Stimulated activated CD8-positive, alpha-beta memory T cell treated with anti-CD3 and anti-CD28 coated beads, Interleukin-2, amount 100 ng/mL, for 48 hours (primary cell): ENCODE data around the gene ANKRD13D.
"Not testable (repeated sequence)": the region's sequence is repeated elsewhere in the genome, so short reads cannot be mapped to it uniquely, and the experiment has no call there.

ENCODE experiments used
- DNase-seq, 2 donors: peaks; one replicate each; pipeline ENCODE4 v3.0.0-alpha.2; 2020; ENCODE audit warnings: low read depth in 2 of 2

The ANKRD13D gene

DNA sequence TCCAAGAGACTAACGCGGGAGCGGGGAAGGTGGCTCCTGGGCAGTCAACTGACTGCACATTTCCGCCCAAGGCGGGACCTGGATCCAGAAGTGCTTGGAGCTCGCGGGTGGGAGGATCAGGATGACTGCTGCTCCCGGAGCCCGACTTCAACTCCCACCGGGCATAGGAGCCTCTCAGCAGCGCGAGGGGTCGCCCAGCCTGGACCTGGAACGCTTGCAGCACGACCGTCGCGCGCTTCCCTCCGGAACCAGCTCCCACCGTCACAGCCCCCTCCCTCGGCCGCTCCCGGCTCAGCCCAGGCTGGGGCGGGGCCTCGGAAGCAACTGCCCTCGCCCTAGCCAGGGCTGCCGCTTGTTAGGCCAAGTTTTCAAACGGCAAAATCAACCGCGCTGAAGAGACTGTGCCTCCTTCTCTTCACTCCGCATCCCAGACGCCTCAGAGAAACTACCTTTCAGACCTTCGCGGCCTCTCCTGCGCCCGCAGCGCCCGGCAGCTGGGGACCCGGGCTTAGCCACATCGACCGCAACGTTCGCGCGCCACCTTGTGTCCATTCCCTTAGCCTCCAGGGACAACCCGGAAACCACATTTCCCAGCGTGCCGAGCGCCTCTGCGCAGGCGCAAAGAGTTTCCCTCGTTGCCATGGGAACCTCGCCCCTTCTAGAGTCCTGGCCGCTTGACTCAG is 28.2 kb downstream of the ANKRD13D start:
- peak; percentile 96 to 98 for DNase-seq

GRCh38 chr11:67317888-67318555 is 28.9 kb downstream of the ANKRD13D start:
- no peak for DNase-seq

GRCh38 chr11:67318876-67319275 is 29.8 kb downstream of the ANKRD13D start:
- not testable (repeated sequence) for DNase-seq

DNA sequence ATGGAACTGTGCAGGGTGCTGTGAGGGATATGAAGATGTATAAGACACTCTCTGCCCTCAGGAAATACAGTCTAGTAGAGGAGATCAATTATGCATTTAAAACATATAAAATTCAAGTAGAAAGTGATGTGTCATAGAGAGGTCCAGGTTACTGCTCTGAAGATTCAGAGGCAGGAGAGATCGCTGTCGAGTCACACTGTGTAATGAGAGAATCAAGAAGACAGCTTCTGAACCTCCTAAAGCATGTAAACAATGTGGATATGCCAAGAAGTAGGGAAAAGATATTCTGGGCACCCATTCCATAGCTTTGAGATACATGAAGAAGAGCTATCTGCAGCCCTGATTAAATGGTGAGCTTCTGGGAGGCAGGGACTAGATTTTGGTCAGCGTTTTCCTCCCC is 30.9 kb downstream of the ANKRD13D start:
- no peak for DNase-seq

DNA sequence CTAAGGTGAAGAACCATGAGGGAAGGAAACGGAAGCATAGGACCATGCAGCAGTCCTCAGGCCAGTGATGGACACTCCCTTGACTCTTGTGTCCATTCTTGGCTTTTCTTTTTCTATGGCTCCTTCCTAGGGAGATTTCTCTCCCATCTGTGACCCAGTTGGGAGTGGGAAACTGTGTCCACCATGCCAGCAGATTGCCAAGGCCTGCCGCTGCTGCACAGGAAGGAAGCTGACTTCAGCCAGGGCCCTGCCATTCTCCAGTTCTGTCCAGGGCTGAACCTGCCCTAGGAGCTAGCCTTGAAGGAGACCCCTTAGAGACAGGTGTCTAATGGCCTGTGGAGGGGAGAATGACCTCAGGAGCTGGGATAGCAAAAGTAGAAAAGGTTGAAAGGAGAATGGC is 31.6 kb downstream of the ANKRD13D start:
- DNase-seq: no peak

DNA sequence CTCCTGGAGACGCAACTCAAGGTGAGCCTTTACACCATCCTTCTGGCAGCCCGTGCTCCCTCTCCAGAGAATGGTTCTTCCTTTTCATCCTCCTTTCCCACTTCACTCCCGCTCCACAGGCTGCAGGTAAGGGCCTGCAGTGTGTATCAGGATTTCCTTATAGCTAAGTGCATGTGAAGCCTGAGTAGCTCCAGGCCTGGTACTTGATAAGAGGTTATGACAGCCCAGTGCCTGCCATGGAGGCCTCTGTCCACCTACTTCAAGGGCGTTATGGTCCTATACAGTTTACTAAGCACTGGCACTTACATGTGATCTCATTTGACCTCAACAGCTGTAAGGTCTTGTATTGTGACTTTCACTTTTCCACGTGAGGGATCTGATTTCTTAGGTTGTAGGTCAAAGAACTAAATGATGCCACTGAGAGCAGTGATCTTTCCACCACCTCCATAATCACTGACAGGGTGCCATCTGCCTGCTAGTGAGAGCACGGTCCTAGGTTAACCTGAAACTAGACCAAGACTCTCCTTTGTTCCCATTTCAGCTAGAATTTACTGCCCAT is 32.3 kb downstream of the ANKRD13D start:
- DNase-seq: no peak

- no peak for DNase-seq
Measured at GRCh38 chr11:67322049-67322448, 32.9 kb downstream of the ANKRD13D start.

DNA sequence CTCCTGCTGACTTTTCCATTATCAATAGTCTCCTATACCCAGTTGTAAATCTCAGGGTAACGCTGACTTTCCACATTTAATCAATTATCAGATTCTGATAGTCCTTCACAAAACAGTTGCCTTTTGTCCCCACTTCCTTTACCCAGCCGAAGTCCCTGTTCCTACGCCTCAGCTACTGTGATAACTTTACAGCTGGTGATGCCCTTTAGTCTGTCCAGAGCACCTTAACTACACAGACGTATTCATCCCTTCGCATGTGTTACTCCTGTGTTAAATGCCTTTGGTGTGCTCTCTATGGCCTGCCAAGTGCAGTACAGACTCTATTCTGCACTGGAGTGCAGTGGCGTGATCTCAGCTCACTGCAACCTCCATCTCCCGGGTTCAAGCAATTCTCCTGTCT is 34.4 kb downstream of the ANKRD13D start:
- DNase-seq: no peak

GRCh38 chr11:67332081-67332691 is 43.1 kb downstream of the ANKRD13D start:
- no peak for DNase-seq

- DNase-seq: no peak
Measured at GRCh38 chr11:67337257-67337656, 48.2 kb downstream of the ANKRD13D start.

DNA sequence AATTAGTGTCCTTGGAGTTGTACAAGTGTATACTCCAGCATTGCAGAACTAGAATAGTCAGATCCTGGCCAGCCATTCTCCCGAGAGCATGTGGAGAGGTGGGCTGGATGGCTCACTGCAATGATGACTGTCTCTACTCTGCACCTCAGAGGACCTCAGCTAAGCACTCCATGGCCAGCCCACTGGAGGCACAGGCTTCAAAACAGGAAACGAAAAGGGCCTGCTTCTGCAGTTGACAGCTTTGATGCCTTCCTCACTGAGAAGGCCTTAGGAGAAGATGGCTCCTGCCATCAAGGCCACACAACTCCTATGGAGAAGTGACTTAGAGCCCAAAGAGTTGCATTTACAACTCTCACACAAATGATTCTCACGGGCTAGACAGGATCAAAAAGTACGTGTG is 55.2 kb downstream of the ANKRD13D start:
- no peak for DNase-seq

DNA sequence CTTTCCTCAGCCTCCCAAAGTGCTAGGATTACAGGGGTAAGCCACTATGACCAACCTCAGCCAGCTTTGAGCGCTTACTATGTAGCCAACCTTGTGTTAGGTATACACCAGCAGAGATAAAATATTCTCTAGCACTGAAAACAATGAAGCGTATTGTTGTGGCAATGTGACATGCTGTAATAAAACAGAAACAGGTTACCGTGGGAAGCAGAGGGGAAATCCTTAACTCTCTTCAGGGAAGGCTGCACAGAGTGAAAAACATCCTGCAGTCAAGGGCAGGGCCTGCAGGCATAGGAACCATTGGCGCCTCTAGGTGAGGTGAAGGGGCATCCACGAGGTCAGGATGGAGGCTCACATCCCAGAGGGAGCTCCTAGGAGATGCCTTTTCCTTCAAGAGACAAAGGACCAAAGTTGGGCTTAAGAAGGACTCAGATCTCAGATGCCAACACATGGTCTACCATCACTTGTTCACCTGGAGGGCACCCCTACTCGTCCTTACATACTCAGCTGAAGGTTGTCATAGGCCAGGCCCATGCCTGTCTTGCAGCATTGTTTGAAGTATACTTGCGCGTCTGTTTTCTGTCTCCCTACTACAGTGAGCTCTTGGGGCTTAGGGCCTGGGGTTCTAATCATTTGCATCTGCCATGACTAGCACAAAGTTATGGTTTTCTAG is 56.3 kb downstream of the ANKRD13D start:
- no peak for DNase-seq

DNA sequence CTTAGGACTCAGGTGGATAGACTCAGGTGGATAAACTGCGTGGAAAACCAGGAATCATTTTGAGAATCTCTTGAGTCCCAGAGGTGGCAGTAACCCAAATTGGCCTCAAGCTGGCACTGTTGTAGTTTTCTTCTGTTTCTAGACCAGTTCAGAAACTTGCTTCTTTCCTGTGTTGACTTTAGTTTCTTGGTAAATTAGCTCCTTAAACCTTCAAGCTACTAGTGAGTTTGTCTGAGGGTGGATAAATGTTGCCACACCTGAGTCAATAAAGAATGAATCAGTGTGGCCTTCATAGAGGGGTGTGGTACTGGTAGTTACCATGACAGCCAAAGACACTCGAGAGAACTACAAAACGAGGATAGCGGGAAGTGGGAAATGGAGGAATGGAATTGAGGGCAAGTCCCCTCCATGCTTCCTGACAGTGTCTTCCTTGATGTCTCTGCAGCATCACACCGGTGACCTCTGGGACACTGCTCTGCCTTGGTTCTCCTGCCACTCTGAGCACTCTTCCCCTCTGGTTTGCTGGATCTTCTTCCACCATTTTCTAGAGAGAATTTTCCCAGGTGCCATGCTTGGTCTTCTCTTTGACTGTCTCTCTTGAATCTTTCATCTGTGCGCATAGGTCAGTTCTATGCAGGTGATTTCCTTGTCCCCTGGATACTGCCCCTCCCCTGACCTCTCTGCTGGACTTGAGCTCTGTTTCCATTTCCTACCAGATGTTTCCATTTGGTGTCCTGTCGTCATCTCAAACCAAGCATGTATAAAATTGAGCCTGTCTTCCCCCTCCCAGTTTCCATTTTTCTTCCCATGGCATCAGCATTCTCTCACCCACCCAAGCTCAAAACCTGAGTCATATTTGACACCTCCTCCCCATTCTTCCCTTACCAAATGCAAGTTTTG is 57.1 kb downstream of the ANKRD13D start:
- no peak for DNase-seq

GRCh38 chr11:67347964-67348749 is 59.1 kb downstream of the ANKRD13D start:
- no peak for DNase-seq

GRCh38 chr11:67349036-67349435 is 59.9 kb downstream of the ANKRD13D start:
- no peak for DNase-seq

DNA sequence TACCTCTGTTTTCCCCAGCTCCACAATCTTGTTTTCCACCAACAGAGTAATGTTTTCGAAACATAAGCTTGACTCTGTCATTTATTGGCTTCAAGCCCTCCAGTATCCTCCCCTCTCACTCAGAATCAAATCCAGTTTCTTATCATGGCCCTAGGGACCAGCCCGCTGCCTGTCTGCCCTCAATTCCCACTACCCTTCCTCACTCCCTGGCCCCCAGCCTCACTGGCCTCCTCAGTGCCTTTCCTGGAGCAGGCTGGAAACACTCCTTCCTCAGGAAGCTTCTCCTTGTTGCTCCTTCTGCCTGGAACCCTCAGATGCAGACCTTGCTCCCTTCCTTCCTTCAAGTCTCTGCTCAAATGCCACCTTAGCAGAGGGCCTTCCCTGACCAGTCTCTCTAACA is 60.4 kb downstream of the ANKRD13D start:
- DNase-seq: no peak

DNA sequence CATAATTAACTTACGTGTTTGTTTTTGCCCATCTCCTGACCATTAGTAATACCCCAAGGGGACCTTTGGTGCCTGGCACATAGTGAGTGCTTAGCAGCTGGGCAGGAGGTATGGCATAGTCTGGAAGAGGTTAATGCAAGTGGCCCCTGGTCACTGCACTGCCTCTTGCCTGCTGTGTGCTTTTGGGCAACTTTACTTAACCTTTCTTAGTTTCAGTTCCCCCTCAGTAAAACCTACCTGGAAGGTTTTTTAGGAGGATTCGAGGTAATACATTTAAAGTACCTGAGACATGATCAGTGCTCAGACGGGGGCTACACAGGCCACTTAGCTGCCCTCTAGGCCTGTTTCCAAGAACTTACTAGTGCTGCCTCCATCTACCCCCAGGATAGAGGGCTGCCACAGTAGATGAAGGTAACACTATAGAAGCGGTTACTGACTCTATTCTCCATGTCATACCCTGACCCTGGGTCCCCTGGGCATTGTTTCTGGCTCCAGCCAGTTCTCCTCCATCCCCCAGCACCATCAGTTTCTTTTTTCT is 60.9 kb downstream of the ANKRD13D start:
- no peak for DNase-seq

- DNase-seq: no peak
Measured at GRCh38 chr11:67351275-67352005, 62.3 kb downstream of the ANKRD13D start.
